A549 (cell line): ENCODE data around the gene ANP32D. TPM values are rescaled to one million over a fixed set of nuclear protein-coding genes. Genes with fewer than 3 reads are reported as not detected.
A peak's percentile ranks its signal among the peaks of the same experiment; 100 is the strongest.
"Not testable (repeated sequence)": the region's sequence is repeated elsewhere in the genome, so short reads cannot be mapped to it uniquely, and the experiment has no call there.

ENCODE experiments used
- ATAC-seq, 2 experiments: fragments of 200-7000 bp in 1 of 2; fragments of >200 bp in 1 of 2; cut with Nextera tagmentation in 1 of 2; cut with Tn5 transposase in 1 of 2; 3 replicates each; pipeline versions ENCODE4 v1.8.0 to v1.9.1; 2018 to 2020; ENCODE audit warnings: mild to moderate bottlenecking in 1 of 2, moderate library complexity in 1 of 2
- CTCF ChIA-PET: fragments of 300-600 bp; sonication (Branson Sonifier 250); formaldehyde crosslinking; extraction: SDS; loops from one replicate; lab custom pipeline; 2021; ENCODE audit warnings: antibody characterized with exemption, inconsistent platforms; lab: Yijun Ruan, JAX
- POLR2A ChIA-PET: fragments of 350-600 bp; formaldehyde crosslinking; extraction: SDS; loops from one replicate; lab custom pipeline; 2021; ENCODE audit warnings: antibody characterized with exemption, inconsistent platforms; lab: Yijun Ruan, JAX
- DNase-seq, 2 experiments: peaks; one replicate each; pipeline versions ENCODE4 v3.0.0 to v3.0.0-alpha.2; 2011 to 2016; ENCODE audit warnings: low read depth in 1 of 2, low spot score in 1 of 2
- FAIRE-seq: peaks from 2 replicates; lab custom pipeline; 2011; peaks lifted over from hg19 to GRCh38; lab: Jason Lieb, UNC
- H3K27ac ChIP-seq, 2 experiments: fragments of >200 bp; sonication (Bioruptor Twin); formaldehyde crosslinking; 3 replicates each; pipeline ENCODE4 v1.5.1; 2016 to 2017
- H3K4me1 ChIP-seq: fragments of >200 bp; sonication (Bioruptor Twin); formaldehyde crosslinking; 3 replicates; pipeline ENCODE4 v1.6.1; 2016
- H3K4me2 ChIP-seq: fragments of >200 bp; sonication (Bioruptor Twin); formaldehyde crosslinking; 3 replicates; pipeline ENCODE4 v1.6.1; 2016
- H3K4me3 ChIP-seq: fragments of >200 bp; sonication (Bioruptor Twin); formaldehyde crosslinking; 3 replicates; pipeline ENCODE4 v1.5.1; 2016
- H3K9me3 ChIP-seq: fragments of >200 bp; sonication (Bioruptor Twin); formaldehyde crosslinking; 3 replicates; pipeline ENCODE4 v1.6.1; 2016
- BCL3 ChIP-seq: fragments of >200 bp; sonication (Bioruptor Twin); formaldehyde crosslinking; IDR thresholded peaks from 3 replicates; pipeline ENCODE4 v1.6.1; 2016
- CBX2 ChIP-seq: fragments of 200-600 bp; sonication (generic); IDR thresholded peaks from 2 replicates; pipeline ENCODE4 v1.6.1; 2016; ENCODE audit warnings: low read depth, mild to moderate bottlenecking, borderline replicate concordance
- HEYL ChIP-seq: fragments of 250-450 bp; sonication (Bioruptor Pico); IDR thresholded peaks from 2 replicates; pipeline ENCODE4 v1.8.0; 2021; ENCODE audit warnings: mild to moderate bottlenecking, moderate library complexity
- HMGXB4 ChIP-seq: fragments of 250-450 bp; sonication (Bioruptor Pico); IDR thresholded peaks from 2 replicates; pipeline ENCODE4 v1.5.0; 2021; ENCODE audit warnings: mild to moderate bottlenecking, moderate library complexity, borderline replicate concordance
- KDM1A ChIP-seq: fragments of 200-600 bp; sonication (generic); IDR thresholded peaks from 2 replicates; pipeline ENCODE4 v1.6.1; 2016; ENCODE audit warnings: low read depth, mild to moderate bottlenecking
- MAFK ChIP-seq: fragments of 450-650 bp; IDR thresholded peaks from 2 replicates; pipeline ENCODE4 v1.6.1; 2014; ENCODE audit not compliant: partially characterized antibody
- RARB ChIP-seq: fragments of 250-450 bp; sonication (Bioruptor Pico); IDR thresholded peaks from 2 replicates; pipeline ENCODE4 v1.8.0; 2021; ENCODE audit warnings: mild to moderate bottlenecking, moderate library complexity
- SREBF2 ChIP-seq: fragments of 450-650 bp; IDR thresholded peaks from 2 replicates; pipeline ENCODE4 v1.6.1; 2014; ENCODE audit warnings: mild to moderate bottlenecking, moderate library complexity
- ZFP36 ChIP-seq: fragments of 450-650 bp; IDR thresholded peaks from 2 replicates; pipeline ENCODE4 v1.6.1; 2014; ENCODE audit warnings: borderline replicate concordance; ENCODE audit not compliant: partially characterized antibody
- ZNF302 ChIP-seq: fragments of 250-450 bp; sonication (Bioruptor Pico); IDR thresholded peaks from 2 replicates; pipeline ENCODE4 v1.9.0; 2021; ENCODE audit warnings: inconsistent platforms, mild to moderate bottlenecking, moderate library complexity
- WGBS: methylation state at CpG from one replicate; pipeline ENCODE4 v1.1.6; 2017; ENCODE audit errors: missing lambda C conversion rate; 5-methylcytosine and 5-hydroxymethylcytosine counted together
- polyA plus RNA-seq, 4 experiments: library from polyadenylated mRNA; depleted of rRNA in 3 of 4; stranded (reverse); fragments of >200 nt; fragmentation: RNase III in 1 of 4; extraction: RNeasy Plus Mini Kit Qiagen cat#74134 plus additional on column Dnase treatment in 1 of 4; gene quantifications; 2 replicates in 3 of 4; 3 replicates in 1 of 4; pipeline ENCODE4 v1.2.3, GENCODE V29; 2011 to 2017
- TF ChIP-seq, protein P1 (sequence below): IDR thresholded peaks from 2 replicates; pipeline ENCODE4 v1.6.1; 2012

Gene ANP32D
- polyA plus RNA-seq, 2 of the 4 experiments (the other 2 are of a cell fraction), result not detected

DNA sequence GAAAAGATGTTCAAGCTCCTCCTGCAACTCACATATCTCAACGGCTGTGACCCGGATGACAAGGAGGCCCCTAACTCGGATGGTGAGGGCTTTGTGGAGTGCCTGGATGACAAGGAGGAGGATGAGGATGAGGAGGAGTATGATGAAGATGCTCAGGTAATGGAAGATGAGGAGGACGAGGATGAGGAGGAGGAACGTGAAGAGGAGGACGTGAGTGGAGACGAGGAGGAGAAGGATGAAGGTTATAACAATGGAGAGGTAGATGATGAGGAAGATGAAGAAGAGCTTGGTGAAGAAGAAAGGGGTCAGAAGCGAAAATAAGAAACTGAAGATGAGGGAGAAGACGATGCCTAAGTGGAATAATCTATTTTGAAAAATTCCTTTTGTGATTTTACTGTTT lies 702 bp downstream of the ANP32D start:
- ATAC-seq (no peak), DNase-seq (no peak), FAIRE-seq (no peak)
- Histone ChIP-seq H3K4me2 (no peak overlapping the region), H3K9me3 (peaks cover 21% of the 10 kb centered on the region), H3K4me1 (no peaks in the 10 kb centered on the region), H3K4me3 (no peak overlapping the region), H3K27ac (no peak overlapping the region)
- ChIA-PET CTCF (interaction anchor here (0.7 kb wide), 1 partner anchor 10 kb away, joined by 3 read pairs; no protein-coding TSS in a partner anchor), POLR2A (no interaction called here)
- no peak for TF ChIP-seq RARB
- no peak for TF ChIP-seq HEYL (CRISPR knock-in tag)
- TF ChIP-seq KDM1A, result no peak
- TF ChIP-seq, protein P1, sequence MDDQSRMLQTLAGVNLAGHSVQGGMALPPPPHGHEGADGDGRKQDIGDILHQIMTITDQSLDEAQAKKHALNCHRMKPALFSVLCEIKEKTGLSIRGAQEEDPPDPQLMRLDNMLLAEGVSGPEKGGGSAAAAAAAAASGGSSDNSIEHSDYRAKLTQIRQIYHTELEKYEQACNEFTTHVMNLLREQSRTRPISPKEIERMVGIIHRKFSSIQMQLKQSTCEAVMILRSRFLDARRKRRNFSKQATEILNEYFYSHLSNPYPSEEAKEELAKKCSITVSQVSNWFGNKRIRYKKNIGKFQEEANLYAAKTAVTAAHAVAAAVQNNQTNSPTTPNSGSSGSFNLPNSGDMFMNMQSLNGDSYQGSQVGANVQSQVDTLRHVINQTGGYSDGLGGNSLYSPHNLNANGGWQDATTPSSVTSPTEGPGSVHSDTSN, result no peak
- no peak for TF ChIP-seq MAFK
- no peak for TF ChIP-seq SREBF2
- TF ChIP-seq ZNF302 (CRISPR knock-in tag), result no peak
- 40% methylated on average over 9 of the region's 9 CpGs for WGBS

DNA sequence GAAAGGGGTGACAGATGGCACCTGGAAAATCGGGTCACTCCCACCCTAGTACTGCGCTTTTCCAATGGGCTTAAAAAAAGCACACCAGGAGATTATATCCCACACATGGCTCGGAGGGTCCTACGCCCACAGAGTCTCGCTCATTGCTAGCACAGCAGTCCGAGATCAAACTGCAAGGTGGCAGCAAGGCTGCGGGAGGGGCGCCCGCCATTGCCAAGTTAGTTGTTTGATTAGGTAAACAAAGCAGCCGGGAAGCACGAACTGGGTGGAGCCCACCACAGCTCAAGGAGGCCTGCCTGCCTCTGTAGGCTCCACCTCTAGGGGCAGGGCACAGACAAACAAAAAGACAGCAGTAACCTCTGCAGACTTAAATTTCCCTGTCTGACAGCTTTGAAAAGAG lies 2.1 kb downstream of the ANP32D start:
- peak overlapping the region; percentile 46 for H3K4me2 ChIP-seq
- not testable (repeated sequence) for H3K27ac ChIP-seq

GRCh38 chr12:48482198-48482597 lies 9.8 kb downstream of the ANP32D start, which contains the start of gene C12orf54:
C12orf54 (plus strand) TSS chr12:48482498; CDS start chr12:48483297, 799 bp downstream.
- ChIA-PET CTCF (interaction anchor here (0.6 kb wide), 1 partner anchor 644 kb away, joined by 5 read pairs; no protein-coding TSS in a partner anchor), POLR2A (no interaction called here)
- no peak for TF ChIP-seq HMGXB4 (CRISPR knock-in tag)
- Histone ChIP-seq H3K9me3 (no peaks in the 10 kb centered on the region), H3K4me2 (no peak within 1 kb of the TSS), H3K4me1 (no peaks in the 10 kb centered on the region), H3K4me3 (no peak within 1 kb of the TSS), H3K27ac (no peak within 1 kb of the TSS)
- DNase-seq (no peak), FAIRE-seq (no peak), ATAC-seq (no peak)
- 15% methylated on average over 2 of the region's 2 CpGs for WGBS

More for the DNA sequence above, 2.1 kb downstream of the ANP32D start:
- H3K4me3 ChIP-seq, FAIRE-seq, ATAC-seq, DNase-seq, POLR2A ChIA-PET, H3K4me1 ChIP-seq, CTCF ChIA-PET: not testable (repeated sequence)
- WGBS, result 11% methylated on average over 9 of the region's 11 CpGs
- H3K9me3 ChIP-seq, result peaks cover 21% of the 10 kb centered on the region

DNA sequence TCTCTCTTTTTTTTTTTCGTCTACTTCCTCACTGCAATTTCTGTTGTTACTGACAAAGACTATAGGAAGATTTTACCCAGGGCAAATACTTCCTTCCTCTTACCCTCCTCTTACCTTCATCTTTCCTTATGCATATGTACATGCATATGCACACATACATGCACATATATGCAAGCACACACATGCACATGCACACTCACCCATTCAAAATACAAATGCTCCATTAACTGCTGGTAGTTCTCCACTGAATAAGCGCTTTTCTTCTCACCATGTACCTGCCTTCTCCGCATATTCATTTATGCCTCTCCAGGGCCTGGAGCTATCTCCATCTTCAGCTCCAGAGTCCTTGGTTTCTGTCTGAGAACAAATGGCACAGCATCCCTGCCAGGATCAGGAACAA lies 10.6 kb downstream of the ANP32D start:
- POLR2A ChIA-PET, result no interaction called here
- 59% methylated on average over 3 of the region's 3 CpGs for WGBS
- no peak for FAIRE-seq
- CTCF ChIA-PET, result interaction anchor here (0.6 to 1.0 kb wide), 2 partner anchors 10 to 645 kb away, joined by 3 to 5 read pairs; no protein-coding TSS in a partner anchor
- DNase-seq, result no peak
- H3K4me1 ChIP-seq, result no peaks in the 10 kb centered on the region
- H3K9me3 ChIP-seq, result no peaks in the 10 kb centered on the region
- H3K4me2 ChIP-seq, result no peak overlapping the region
- no peak for TF ChIP-seq BCL3
- no peak for TF ChIP-seq CBX2
- TF ChIP-seq HMGXB4 (CRISPR knock-in tag), result no peak
- TF ChIP-seq ZFP36, result no peak
- no peak for TF ChIP-seq MAFK
- TF ChIP-seq, all 56 proteins: peak for 0
- Histone ChIP-seq H3K4me3 (no peak overlapping the region), H3K27ac (no peak overlapping the region)
- no peak for ATAC-seq
